ENCODE results near the gene KRTAP5-11.
"Not testable (repeated sequence)": the region's sequence is repeated elsewhere in the genome, so short reads cannot be mapped to it uniquely, and the experiment has no call there.

DNA sequence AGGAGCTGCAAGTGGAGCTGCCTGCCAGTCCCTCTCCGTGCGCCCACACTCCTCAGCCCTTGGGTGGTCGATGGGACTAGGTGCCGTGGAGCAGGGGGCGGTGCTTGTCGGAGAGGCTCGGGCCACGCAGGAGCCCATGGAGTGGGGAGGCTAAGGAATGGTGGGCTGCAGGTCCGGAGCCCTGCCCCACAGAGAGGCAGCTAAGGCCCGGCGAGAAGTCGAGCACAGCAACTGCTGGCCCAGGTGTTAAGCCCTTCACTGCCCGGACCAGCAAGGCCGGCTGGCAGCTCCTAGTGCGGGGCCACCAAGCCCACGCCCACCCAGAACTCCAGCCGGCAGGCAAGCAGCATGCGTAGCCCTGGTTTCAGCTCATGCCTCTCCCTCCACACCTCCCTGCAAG lies 48.9 kb upstream of the KRTAP5-11 start:
- not testable (repeated sequence) for TF ChIP-seq POLR2AphosphoS5 (IDR thresholded peaks at IDR 0.05; ENCODE audit: low read depth, low read length); POLR2A (IDR thresholded peaks at IDR 0.05; ENCODE audit: control extremely low read depth in 1 of 2, low read depth in 2 of 2, low read length in 2 of 2); TAF1 (IDR thresholded peaks at IDR 0.05; ENCODE audit: low read depth, low read length); RXRA (IDR thresholded peaks at IDR 0.05; ENCODE audit: insufficient read depth, low read depth, low read length); RAD21 (IDR thresholded peaks at IDR 0.05 in 1 of 2, conservative IDR thresholded peaks at IDR 0.05 in 1 of 2; ENCODE audit: low read depth in 2 of 2, low read length in 2 of 2); JUN (IDR thresholded peaks at IDR 0.05; ENCODE audit: low read depth, low read length); NANOG (IDR thresholded peaks at IDR 0.05; ENCODE audit: insufficient read depth, low read depth, low read length, poor library complexity, severe bottlenecking)
- TF ChIP-seq, protein P1, sequence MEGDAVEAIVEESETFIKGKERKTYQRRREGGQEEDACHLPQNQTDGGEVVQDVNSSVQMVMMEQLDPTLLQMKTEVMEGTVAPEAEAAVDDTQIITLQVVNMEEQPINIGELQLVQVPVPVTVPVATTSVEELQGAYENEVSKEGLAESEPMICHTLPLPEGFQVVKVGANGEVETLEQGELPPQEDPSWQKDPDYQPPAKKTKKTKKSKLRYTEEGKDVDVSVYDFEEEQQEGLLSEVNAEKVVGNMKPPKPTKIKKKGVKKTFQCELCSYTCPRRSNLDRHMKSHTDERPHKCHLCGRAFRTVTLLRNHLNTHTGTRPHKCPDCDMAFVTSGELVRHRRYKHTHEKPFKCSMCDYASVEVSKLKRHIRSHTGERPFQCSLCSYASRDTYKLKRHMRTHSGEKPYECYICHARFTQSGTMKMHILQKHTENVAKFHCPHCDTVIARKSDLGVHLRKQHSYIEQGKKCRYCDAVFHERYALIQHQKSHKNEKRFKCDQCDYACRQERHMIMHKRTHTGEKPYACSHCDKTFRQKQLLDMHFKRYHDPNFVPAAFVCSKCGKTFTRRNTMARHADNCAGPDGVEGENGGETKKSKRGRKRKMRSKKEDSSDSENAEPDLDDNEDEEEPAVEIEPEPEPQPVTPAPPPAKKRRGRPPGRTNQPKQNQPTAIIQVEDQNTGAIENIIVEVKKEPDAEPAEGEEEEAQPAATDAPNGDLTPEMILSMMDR (IDR thresholded peaks at IDR 0.05; ENCODE audit: control extremely low read depth in 1 of 3, insufficient read depth in 1 of 3, low read depth in 1 of 3, low read length in 3 of 3), result not testable (repeated sequence)

Measured in H1 (cell line).